Right hindlimb (tissue), 1 donor: ENCODE measurements around the gene PCGF3.
A peak's percentile ranks its signal among the peaks of the same experiment; 100 is the strongest.
"Not testable (repeated sequence)": the region's sequence is repeated elsewhere in the genome, so short reads cannot be mapped to it uniquely, and the experiment has no call there.

ENCODE experiments used
- DNase-seq: peaks from one replicate; pipeline ENCODE4 v3.0.0-alpha.2; 2018

PCGF3 gene

GRCh38 chr4:669806-670559 lies 35.6 kb upstream of the PCGF3 start:
- not testable (repeated sequence) for DNase-seq

GRCh38 chr4:671769-672168 lies 33.9 kb upstream of the PCGF3 start:
- DNase-seq, result no peak

- DNase-seq, result no peak
These were observed 32.1 kb upstream of the PCGF3 start for GRCh38 chr4:673349-674091.

- peak; percentile 98 for DNase-seq
These were observed 31.2 kb upstream of the PCGF3 start, which contains the start of the genes ATP5ME and MYL5 for GRCh38 chr4:674172-675035. Gene ATP5ME (minus strand): TSS chr4:674276. CDS start chr4:674247, 29 bp downstream. Gene MYL5 (plus strand): TSS chr4:674542. CDS start chr4:678027, 3,485 bp downstream.

GRCh38 chr4:675036-675882 lies 30.4 kb upstream of the PCGF3 start:
- DNase-seq, result no peak

- DNase-seq, result no peak
These were observed 29.4 kb upstream of the PCGF3 start for GRCh38 chr4:675980-676870.

- no peak for DNase-seq
These were observed 28.8 kb upstream of the PCGF3 start for GRCh38 chr4:676871-677235.

- DNase-seq, result no peak
These were observed 28.0 kb upstream of the PCGF3 start for GRCh38 chr4:677431-678293.

GRCh38 chr4:678331-679103 lies 27.1 kb upstream of the PCGF3 start:
- DNase-seq, result no peak

GRCh38 chr4:679104-679481 lies 26.5 kb upstream of the PCGF3 start:
- no peak for DNase-seq

- no peak for DNase-seq
These were observed 26.0 kb upstream of the PCGF3 start for GRCh38 chr4:679629-680028.

- no peak for DNase-seq
These were observed 25.5 kb upstream of the PCGF3 start for GRCh38 chr4:680091-680490.

- DNase-seq, result no peak
These were observed 25.1 kb upstream of the PCGF3 start for GRCh38 chr4:680551-680927.

- DNase-seq, result peak; percentile 81
These were observed 24.5 kb upstream of the PCGF3 start for GRCh38 chr4:680928-681645.

GRCh38 chr4:681736-682451 lies 23.7 kb upstream of the PCGF3 start:
- DNase-seq, result no peak

- no peak for DNase-seq
These were observed 23.0 kb upstream of the PCGF3 start for GRCh38 chr4:682490-683172.

GRCh38 chr4:683247-683897 lies 22.3 kb upstream of the PCGF3 start:
- no peak for DNase-seq
